Measurements from ENCODE around the gene TPPP2.

Gene TPPP2

DNA sequence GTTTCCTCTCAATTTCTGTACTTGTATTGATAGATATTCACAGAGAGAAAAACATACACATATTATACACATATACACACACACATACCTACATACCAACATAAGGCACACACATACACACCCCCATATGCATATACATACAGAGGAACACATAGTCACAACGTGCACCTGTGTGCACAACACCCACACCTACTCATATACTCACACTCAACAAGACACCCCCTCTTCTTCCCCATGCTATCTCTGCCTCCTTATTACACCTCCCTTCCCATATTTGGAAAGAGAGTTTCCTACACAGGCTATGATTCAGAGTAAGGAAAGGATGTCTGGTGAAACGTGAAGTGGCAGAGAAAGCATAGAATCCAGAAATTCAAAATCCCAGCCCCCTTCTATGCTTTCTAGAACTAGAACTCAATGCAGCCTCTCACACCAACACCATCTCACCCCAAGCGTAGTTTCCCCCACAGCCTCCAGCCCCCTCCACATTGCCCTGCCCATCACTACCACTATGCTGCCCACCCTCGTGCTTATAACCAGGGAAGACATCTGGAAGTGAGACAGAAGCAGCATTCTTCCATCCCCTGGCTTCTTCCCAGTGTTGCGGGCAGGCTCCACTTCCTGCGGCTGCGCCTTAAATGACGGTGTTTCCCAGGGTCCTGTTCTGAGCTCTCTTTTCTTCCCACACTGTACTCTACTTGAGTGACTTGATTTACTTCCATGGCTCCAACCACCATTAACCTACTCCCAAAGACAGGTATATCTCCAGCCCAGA is 30.0 kb downstream of the TPPP2 start:
- DNase-seq: no peak

DNA sequence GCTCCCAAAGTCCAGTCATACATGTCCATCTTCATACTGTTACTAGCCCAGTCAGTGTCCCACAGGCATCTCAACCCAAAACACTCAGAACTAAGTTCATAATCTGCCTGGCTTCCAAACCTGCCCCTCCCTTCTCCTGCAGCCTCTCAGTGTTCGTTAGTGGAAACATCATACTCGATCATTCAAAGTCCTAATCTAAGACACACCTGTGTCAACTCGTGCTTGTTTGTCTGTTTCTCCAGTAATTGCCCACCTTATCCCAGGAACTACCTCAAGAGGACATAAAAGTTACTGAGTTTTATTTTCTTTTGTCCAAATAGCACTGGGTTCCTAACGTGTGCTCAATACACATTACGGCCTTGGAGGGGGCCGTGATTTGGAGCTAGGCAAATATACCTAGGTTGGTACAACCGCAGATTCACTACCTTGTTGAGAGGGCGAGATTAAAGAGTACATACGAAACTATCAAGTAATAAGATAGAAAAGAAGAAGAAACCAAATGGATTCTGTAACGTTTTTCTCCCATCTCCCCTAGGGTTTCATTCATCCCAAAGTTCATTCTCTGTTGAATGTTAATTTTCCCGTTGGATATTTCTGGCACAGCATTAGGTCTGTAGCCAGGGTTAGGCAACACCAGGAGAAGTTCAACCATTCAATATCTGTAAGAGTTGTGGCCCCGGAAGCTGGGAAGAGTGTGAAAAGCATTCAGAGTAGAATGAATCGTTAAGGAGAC is 30.8 kb downstream of the TPPP2 start:
- DNase-seq: no peak

DNA sequence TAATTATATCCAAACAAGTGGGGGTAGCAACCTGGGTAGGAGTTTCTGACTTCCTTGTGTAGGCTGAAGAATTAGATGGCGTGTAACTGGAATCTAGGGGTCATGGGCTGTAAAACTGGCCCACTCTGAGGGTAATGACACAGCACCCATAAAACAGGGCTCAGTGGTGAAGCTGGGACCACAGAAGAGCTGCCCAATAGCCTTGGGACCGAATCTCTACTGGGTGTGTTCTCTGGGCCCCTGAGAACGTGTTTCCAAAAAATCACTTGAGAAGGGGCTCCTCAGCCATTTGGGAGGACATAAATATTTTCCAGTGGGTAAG is 31.3 kb downstream of the TPPP2 start:
- no peak for DNase-seq

DNA sequence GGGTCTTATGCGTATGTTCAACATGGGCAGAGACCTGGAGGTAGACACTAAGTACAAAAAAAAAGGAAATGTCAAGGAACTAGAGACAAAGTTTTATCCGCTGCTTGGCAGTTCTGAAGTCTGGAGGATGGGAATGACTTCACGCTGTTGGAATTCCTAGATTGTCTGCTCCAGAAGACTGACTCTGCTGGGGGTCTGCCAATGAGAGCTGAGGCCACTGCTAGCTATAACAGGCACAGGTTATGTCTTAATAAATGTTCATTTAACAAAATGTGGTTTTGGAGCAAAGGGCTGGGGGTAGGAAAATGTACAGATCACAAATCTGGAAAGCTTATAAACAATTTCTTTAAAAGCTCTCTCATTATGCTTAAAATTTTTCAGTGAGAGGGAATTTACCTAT is 33.5 kb downstream of the TPPP2 start:
- no peak for DNase-seq

DNA sequence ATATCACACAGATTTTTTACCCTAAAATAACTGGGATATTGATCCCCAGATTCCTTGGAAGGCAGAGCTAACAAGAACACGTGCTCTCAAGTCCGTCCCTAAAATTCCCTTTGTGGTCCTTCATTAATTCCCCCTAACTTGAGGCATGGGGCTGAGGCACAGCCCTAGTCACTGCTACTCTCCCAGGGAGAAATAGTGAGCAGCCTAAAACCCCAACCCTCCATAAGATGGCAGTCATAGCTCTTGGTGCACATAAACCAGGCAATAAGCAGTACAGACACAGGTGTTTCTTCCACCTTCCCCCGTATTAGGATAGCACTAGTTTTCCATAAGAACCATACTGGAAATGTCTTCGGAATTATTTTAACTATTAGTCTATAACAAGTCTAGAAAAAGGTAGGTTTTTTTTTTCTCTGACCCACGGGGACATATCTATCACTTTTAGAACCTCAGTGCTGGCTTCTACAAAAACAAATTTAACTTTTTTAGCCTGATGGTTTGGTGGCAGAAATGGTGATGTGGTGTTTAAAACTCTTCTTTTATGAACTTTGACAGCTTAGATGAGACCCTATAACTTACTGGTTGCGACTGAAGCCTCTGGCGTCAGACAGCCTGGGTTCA is 37.0 kb downstream of the TPPP2 start:
- DNase-seq: no peak

DNA sequence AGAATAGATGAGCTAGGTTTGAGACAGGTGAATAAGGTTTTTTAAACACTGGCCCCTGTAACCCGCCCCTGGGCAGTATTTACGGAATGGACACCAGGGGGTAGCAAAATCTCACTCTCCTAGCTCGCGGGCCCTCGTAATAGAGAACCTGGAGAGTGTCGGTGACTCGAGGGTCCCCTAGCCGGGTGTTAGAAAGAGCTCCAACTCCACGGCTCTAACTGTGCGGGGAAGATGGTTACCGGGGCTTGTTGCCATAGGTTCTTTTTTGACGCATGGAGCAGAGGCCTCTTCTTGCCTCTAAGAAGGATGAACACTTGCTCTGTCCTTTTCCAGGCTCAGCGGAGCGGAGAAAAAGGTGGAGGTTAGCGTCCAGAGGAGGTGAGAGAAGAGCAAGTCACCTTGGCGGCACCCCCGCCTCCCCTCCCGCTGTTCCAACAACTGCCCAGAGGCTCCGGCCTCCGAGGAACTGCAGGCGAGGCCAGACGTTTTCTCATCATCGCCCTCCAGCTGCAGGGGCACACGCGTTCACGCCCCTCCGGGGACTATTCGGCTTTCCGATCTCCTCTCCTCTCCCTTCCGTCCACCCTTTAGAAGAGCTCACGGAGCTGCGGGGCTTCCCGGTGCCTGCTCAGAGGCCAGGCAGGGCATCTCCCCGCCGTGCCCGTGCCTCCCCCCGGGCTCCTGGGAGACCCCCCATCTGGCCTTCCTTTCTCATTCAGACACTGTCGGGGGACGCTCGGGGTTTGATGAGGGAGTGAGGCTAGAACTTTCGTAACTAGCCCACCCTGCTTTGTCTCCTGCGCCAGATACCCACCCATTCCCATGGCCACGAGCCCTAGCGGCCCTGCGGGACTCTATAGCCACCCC is 38.7 kb downstream of the TPPP2 start:
- DNase-seq: peak; percentile 78

DNA sequence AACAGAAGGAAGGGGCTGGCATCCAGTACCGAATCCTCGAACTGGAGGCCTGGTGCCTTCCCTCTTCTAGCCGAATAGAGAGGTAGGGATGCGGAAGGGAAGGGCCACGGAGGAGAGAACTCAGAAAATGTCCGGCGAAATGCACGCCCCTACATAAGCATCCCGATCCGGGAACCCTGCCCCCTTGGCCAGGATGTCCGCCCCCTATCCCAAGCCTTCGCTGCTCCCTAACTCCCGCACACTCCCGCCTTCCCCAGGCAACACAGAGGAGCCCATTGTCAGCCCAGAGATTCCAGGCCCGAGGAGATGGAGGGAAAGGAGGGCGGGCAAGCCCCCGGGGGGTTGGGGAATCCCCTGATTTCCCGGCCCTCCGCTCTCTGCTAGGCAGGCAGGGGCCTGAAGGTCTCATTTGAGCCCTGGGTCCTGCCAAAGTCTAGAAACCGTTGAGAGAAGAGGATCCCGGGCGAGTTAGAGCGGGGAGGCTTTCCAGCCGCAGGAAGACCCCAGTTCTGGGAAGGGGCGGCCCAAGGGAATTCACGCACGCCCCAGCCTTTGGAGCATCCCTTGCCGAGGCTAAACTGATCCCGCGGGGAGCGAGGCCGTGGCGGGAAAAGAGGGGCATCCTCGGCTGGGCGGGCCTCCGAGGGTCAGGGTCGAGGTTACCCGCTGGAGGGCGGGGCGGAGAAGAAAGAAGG is 39.5 kb downstream of the TPPP2 start:
- peak; percentile 93 for DNase-seq

DNA sequence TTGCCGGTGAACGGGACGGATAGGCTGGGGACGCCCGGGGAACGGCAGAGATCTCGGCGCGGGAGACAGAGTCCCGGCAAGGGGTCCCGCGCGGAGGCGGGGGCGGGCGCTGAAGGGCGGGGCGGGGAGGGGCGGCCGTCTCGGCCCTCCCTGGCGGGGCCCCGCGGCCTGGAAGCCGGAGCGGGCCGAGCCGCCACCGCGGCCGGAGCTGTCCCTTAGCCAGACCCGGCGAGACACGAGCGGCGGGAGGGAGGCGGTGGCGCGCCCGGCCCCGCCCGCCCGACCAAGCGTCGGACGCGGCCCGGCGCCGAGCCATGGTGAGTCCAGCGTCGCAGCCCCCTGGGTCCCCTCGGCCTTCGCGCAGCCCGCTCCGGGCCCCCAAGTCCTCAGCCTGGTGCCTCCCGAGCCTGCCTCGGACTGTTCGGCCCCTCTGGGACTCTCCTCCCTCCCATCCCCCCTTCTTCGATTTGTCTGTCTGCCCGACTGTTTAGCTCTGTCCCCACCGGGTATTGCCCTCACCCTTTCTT is 40.1 kb downstream of the TPPP2 start, which contains the start of gene ARHGEF40:
TSS of gene ARHGEF40 (plus strand) at position 222 of the 527 bp plus-strand sequence. CDS start at position 315, 93 bp downstream.
- no peak for DNase-seq

DNA sequence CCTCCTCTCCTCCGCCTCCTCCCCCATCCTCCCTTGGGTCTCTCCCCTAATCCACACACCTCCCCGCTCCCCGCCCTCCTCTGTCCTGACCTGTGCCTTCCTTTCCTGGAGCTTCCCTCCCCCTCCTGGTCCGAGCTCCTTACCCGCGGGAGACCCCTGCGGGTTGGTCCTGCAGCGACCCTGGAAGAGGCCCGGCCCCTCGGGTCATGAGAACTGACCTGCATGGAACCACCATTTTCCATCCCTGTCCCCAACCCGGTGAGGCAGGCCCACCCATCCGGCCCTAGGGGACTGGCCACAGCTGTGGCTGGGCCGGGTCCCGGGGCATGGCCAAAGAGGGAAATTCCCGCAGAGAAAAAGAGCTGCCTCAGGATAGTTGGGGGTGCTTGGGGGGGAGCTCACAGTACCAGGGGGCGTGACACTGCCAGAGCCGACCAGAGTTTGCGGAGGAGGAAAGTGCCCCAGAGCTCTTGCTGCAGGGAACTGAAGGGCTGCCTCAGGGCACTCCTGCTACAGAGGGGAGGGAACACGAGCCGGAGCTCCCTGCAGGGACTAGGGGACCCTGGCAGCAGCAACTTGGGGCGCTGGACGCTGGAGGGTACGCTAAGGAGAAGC is 40.7 kb downstream of the TPPP2 start:
- peak; percentile 86 for DNase-seq

DNA sequence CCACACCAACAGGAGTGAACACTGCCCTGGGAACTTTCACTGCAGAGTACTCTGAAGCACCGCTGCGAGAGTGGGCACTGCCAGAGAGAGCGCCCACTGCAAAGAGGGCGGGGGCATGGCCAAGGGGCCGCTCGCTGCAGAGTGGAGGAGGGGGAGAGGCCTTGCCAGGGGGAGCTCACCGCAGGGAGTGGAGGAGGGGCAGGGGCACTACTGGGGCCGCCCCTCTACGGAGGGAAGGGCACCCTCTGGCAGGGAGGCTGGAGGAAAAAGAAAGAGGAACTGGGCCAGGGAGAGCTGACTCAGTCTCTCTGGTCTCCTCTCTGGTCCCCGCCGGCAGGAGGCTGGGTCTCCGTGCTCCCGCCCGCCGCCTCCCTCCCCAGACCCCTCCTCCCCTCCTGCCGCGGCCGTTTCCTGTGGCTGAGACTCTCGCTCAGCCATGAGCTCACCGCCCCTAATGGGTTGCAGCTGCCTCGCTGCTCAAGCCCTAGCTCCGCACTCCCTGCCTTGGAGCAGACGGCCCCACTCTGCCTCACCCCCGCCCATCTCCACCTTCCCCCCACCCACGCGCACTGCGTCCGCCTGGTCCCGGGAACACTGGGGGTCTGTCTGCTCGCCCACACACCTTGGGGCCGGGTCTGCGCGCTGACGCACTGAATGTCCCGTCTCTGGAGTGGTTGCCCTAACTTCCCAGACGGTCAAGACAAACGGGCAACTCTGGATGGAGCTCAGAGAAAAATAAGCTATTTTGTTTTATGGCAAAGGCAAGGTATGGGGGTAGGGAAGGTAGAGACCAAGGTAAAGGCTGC is 41.4 kb downstream of the TPPP2 start:
- DNase-seq: peak; percentile 89

DNA sequence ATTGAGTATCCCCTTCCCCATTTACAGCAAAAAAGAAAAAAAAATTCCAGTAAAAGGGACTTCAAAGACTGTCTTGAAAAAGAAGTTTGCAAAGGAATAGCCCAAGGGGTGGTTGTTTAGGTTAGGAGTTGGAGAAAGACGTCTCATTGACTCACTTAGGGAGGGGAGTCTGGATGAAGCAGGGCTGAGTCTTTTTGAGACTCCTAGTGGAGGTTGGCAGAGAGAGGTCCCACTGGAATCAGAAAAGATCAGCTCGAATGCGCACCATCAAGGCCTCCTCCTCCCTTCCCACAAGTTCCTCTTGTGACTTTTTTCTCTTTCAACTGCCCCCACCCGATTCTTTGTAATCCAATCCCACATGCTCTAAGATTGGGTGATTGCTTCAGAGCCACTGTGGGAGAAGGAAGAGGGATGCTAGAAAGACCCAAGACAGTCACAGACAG is 42.0 kb downstream of the TPPP2 start:
- no peak for DNase-seq

DNA sequence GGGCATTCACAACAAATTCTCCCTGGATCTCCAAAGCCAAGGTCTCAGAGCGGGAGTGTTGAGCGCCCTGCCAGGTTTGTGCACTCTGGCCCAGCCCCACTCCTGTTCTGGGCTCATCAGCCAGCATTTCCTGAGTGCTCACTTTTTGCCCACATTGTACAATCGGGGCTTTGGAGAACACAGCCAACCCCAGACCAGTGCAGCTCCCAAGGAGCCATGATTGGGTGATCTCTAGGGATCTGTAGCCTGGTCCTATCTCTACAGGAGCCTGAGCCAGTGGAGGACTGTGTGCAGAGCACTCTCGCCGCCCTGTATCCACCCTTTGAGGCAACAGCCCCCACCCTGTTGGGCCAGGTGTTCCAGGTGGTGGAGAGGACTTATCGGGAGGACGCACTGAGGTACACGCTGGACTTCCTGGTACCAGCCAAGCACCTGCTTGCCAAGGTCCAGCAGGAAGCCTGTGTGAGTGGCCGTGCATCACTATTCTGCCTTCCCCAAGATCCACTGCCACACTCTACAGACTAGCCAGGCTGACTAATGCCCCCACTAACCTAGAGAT is 42.8 kb downstream of the TPPP2 start:
- no peak for DNase-seq

DNA sequence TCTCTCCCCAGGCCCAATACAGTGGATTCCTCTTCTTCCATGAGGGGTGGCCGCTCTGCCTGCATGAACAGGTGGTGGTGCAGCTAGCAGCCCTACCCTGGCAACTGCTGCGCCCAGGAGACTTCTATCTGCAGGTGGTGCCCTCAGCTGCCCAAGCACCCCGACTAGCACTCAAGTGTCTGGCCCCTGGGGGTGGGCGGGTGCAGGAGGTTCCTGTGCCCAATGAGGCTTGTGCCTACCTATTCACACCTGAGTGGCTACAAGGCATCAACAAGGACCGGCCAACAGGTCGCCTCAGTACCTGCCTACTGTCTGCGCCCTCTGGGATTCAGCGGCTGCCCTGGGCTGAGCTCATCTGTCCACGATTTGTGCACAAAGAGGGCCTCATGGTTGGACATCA is 43.9 kb downstream of the TPPP2 start:
- no peak for DNase-seq

DNA sequence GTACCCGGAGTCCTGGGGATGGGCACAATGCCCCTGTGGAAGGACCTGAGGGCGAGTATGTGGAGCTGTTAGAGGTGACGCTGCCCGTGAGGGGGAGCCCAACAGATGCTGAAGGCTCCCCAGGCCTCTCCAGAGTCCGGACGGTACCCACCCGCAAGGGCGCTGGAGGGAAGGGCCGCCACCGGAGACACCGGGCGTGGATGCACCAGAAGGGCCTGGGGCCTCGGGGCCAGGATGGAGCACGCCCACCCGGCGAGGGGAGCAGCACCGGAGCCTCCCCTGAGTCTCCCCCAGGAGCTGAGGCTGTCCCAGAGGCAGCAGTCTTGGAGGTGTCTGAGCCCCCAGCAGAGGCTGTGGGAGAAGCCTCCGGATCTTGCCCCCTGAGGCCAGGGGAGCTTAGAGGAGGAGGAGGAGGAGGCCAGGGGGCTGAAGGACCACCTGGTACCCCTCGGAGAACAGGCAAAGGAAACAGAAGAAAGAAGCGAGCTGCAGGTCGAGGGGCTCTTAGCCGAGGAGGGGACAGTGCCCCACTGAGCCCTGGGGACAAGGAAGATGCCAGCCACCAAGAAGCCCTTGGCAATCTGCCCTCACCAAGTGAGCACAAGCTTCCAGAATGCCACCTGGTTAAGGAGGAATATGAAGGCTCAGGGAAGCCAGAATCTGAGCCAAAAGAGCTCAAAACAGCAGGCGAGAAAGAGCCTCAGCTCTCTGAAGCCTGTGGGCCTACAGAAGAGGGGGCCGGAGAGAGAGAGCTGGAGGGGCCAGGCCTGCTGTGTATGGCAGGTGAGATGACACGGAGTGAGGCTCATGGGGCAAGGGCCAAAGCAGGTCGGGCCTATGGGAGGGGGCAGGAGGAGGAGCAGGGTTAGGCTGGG is 44.6 kb downstream of the TPPP2 start:
- DNase-seq: no peak

DNA sequence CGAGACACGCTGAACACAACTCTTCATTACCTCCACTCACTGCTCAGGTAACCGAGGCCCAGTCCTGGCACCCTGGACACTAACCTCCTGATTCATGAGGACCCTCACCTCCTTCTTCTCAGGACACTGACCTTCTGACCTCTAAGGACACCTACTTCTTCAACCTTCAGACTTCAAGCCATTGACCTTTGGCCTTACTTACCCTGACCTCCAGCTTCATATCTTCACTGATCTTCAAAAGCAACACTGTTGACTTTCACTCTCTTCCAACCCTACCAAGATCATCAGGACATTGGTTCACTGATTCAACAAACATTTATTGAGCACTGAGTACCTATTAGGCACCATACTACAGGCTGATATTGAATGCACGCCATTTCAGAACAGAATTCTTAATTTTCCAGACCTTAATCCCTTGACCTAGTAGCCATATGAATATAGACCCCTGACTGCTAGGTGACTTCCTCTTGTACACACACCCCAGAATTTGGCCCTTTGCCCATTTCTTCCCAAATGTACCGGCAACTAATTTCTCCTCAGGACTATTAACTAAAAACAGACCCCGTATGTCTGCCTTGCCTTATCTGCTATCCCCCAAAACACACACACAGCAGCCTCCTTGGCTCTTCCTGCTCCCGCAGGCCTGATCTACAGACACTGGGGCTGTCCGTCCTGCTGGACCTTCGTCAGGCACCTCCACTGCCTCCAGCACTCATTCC is 45.9 kb downstream of the TPPP2 start:
- no peak for DNase-seq

DNA sequence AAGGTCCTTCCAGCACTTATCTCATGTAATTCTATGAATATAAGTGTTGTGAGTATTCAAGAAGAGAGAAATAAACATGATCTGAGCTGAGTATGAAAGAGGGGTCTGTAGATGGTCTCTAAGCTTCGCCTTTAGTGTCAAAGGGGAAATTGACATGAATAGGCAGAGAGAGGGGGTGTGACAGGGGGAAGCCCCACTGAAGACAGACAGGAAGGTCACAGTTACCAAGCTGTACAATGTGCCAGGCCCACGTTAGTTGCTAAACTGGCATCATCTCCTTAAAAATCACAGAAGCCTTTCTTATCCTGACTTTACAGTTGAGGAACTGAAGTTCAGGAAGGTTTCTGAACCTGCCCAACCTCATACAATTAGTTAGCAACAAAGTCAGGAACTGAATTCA is 47.7 kb downstream of the TPPP2 start:
- DNase-seq: no peak

DNA sequence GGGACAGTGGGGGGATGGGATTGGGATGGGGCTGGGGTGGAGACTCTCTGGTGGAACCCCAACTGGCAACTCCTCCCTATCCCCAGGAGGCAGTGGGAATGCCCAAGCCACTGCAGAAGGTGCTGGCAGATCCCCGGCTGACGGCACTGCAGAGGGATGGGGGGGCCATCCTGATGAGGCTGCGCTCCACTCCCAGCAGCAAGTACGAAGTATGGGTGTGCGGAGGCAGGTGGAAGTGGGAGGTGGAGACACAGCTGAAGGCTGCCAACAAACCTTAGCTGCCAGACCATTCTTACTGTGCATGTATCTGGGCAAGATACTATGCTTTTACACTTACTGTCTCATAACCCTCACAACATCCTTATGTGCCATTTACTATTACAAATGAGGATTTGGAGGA is 48.3 kb downstream of the TPPP2 start:
- DNase-seq: no peak

DNA sequence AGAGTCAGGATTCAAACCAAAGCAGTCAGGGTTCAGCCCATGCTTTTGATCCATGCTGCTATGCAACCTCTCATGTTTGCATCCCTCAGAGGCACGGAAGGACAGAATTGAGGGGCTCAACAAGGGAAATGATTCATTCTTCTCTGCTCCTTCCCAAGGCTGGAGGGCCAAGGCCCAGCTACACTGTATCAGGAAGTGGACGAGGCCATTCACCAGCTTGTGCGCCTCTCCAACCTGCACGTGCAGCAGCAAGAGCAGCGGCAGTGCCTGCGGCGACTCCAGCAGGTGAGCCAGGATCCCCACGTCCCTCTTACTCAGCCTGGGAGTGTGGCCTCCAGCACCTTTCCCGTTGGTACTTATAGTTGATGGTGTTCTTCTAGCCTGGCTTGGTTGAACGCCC is 48.7 kb downstream of the TPPP2 start:
- no peak for DNase-seq
